Neural cell (in vitro differentiated cells): ENCODE results near the gene EVA1B. TPM values are rescaled to one million over a fixed set of nuclear protein-coding genes. Genes with fewer than 3 reads are reported as not detected.

ENCODE experiments used
- H2AFZ ChIP-seq: fragments of 200-600, 300-800 bp; sonication (generic), shearing (Covaris generic); 2 replicates; pipeline ENCODE4 v1.6.0; 2014; ENCODE audit warnings: low read depth, mild to moderate bottlenecking, antibody characterized with exemption, low read length, moderate library complexity
- H3F3A ChIP-seq: fragments of 200-600 bp; shearing (Covaris generic); 2 replicates; pipeline ENCODE4 v1.6.1; 2016; ENCODE audit warnings: mild to moderate bottlenecking, moderate library complexity, mixed read lengths, antibody characterized with exemption, low read length; ENCODE audit not compliant: insufficient read depth, poor library complexity, severe bottlenecking
- H3K27ac ChIP-seq: fragments of 200-600, 300-800 bp; sonication (generic), shearing (Covaris generic); 2 replicates; pipeline ENCODE4 v1.5.1; 2014; ENCODE audit warnings: mild to moderate bottlenecking, low read length, moderate library complexity
- H3K27me3 ChIP-seq: fragments of 300-800, 200-600 bp; sonication (generic), shearing (Covaris generic); 2 replicates; pipeline ENCODE4 v1.6.0; 2014; ENCODE audit warnings: mild to moderate bottlenecking, low read depth, low read length, moderate library complexity; ENCODE audit not compliant: insufficient read depth
- H3K36me3 ChIP-seq: fragments of 300-800, 200-600 bp; sonication (generic), shearing (Covaris generic); 2 replicates; pipeline ENCODE4 v1.5.1; 2014; ENCODE audit warnings: mild to moderate bottlenecking, antibody characterized with exemption, low read length, moderate library complexity; ENCODE audit not compliant: insufficient read depth
- H3K4me2 ChIP-seq: fragments of 300-800, 200-600 bp; sonication (generic), shearing (Covaris generic); 2 replicates; pipeline ENCODE4 v1.6.0; 2014; ENCODE audit warnings: mild to moderate bottlenecking, low read length
- H3K4me3 ChIP-seq: fragments of 300-800, 200-600 bp; sonication (generic), shearing (Covaris generic); 2 replicates; pipeline ENCODE4 v1.5.1; 2014; ENCODE audit warnings: mild to moderate bottlenecking, low read length, moderate library complexity
- H3K79me2 ChIP-seq: fragments of 200-600 bp; shearing (Covaris generic); replicated peaks from 2 replicates; pipeline ENCODE4 v1.6.0; 2014; ENCODE audit warnings: mild to moderate bottlenecking, low read length, moderate library complexity; ENCODE audit not compliant: insufficient read depth
- H3K9ac ChIP-seq: fragments of 300-800, 200-600 bp; sonication (generic), shearing (Covaris generic); 2 replicates; pipeline ENCODE4 v1.6.1; 2016; ENCODE audit warnings: mild to moderate bottlenecking, low read length, mixed read lengths
- H3K9me2 ChIP-seq: fragments of 200-600 bp; shearing (Covaris generic); 2 replicates; pipeline ENCODE4 v1.6.1; 2016; ENCODE audit warnings: mild to moderate bottlenecking, low read length, mixed read lengths; ENCODE audit not compliant: insufficient read depth
- H3K9me3 ChIP-seq: fragments of 200-600, 300-800 bp; sonication (generic), shearing (Covaris generic); 2 replicates; pipeline ENCODE4 v1.6.1; 2016; ENCODE audit warnings: mild to moderate bottlenecking, mixed run types, low read length, moderate library complexity, mixed read lengths
- H4K20me1 ChIP-seq: fragments of 200-600 bp; shearing (Covaris generic); 2 replicates; pipeline ENCODE4 v1.6.1; 2016; ENCODE audit warnings: mild to moderate bottlenecking, mixed run types; ENCODE audit not compliant: insufficient read depth
- EP300 ChIP-seq: fragments of 450-650 bp; conservative IDR thresholded peaks from 2 replicates; pipeline ENCODE4 v1.6.1; 2014; ENCODE audit warnings: antibody characterized with exemption, mild to moderate bottlenecking, moderate library complexity; ENCODE audit not compliant: poor library complexity, severe bottlenecking
- EZH2 ChIP-seq: fragments of 200-600, 300-800 bp; shearing (Covaris generic), sonication (generic); IDR thresholded peaks from 2 replicates; pipeline ENCODE4 v1.6.1; 2014; ENCODE audit warnings: antibody characterized with exemption, low read length, borderline replicate concordance, mild to moderate bottlenecking; ENCODE audit not compliant: insufficient read depth, poor library complexity, severe bottlenecking
- MXI1 ChIP-seq: fragments of 450-650 bp; conservative IDR thresholded peaks from 2 replicates; pipeline ENCODE4 v1.6.1; 2014; ENCODE audit warnings: antibody characterized with exemption, mild to moderate bottlenecking; ENCODE audit not compliant: poor library complexity, severe bottlenecking
- POLR2AphosphoS5 ChIP-seq: IDR thresholded peaks from 2 replicates; pipeline ENCODE4 v1.6.1; 2012
- RAD21 ChIP-seq: fragments of 450-650 bp; conservative IDR thresholded peaks from 2 replicates; pipeline ENCODE4 v1.6.1; 2014; ENCODE audit warnings: antibody characterized with exemption, mild to moderate bottlenecking, moderate library complexity
- SMC3 ChIP-seq: fragments of 450-650 bp; conservative IDR thresholded peaks from 2 replicates; pipeline ENCODE4 v1.6.1; 2014; ENCODE audit warnings: antibody characterized with exemption, mild to moderate bottlenecking, moderate library complexity; ENCODE audit not compliant: poor library complexity
- TAF1 ChIP-seq: IDR thresholded peaks from 2 replicates; pipeline ENCODE4 v1.6.1; 2012; ENCODE audit warnings: low read depth
- polyA plus RNA-seq: library from polyadenylated mRNA; depleted of rRNA; stranded (reverse); fragments of >200 nt; gene quantifications from 2 replicates; pipeline ENCODE4 v1.2.3, GENCODE V29; 2014
- TF ChIP-seq, protein P1 (sequence below): IDR thresholded peaks from 2 replicates; pipeline ENCODE4 v1.6.1; 2012; ENCODE audit warnings: borderline replicate concordance
- TF ChIP-seq, protein P2 (sequence below): fragments of 450-650 bp; IDR thresholded peaks from 2 replicates; pipeline ENCODE4 v1.5.1; 2014; ENCODE audit warnings: antibody characterized with exemption, mild to moderate bottlenecking, moderate library complexity; ENCODE audit not compliant: poor library complexity, severe bottlenecking

EVA1B gene
- polyA plus RNA-seq, 1 donor from 2014 or later: 0.25 TPM

DNA sequence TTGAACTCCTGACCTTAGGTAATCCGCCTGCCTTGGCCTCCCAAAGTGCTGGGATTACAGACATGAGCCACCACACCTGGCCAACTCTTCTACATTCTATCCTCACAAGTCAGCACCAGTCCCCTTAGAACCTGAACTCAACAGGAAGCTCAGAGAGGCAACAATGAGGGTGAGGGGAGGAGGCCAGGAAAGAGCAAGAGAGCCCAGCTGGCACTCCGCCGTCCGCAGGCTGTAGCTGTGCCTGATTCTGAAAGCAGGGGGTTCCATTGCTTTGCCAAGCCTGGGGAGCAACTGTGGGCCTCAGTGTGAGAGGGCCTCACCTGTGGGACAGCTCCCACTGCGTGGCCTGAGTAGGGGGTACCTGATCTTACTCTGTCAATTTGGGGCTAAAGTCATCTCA is 43.6 kb upstream of the EVA1B start:
- Histone ChIP-seq H3K27ac (no peak overlapping the region), H3K36me3 (no peaks in the 10 kb centered on the region), H3K79me2 (peaks cover 3% of the 10 kb centered on the region), H2AFZ (no peak overlapping the region), H3K4me2 (no peak overlapping the region), H3F3A (no peaks in the 10 kb centered on the region), H3K27me3 (no peaks in the 10 kb centered on the region), H4K20me1 (no peaks in the 10 kb centered on the region), H3K9me2 (no peaks in the 10 kb centered on the region), H3K9me3 (no peaks in the 10 kb centered on the region), H3K4me3 (no peak overlapping the region), H3K9ac (no peak overlapping the region)
- TF ChIP-seq SMC3: no peak
- TF ChIP-seq, protein P1, sequence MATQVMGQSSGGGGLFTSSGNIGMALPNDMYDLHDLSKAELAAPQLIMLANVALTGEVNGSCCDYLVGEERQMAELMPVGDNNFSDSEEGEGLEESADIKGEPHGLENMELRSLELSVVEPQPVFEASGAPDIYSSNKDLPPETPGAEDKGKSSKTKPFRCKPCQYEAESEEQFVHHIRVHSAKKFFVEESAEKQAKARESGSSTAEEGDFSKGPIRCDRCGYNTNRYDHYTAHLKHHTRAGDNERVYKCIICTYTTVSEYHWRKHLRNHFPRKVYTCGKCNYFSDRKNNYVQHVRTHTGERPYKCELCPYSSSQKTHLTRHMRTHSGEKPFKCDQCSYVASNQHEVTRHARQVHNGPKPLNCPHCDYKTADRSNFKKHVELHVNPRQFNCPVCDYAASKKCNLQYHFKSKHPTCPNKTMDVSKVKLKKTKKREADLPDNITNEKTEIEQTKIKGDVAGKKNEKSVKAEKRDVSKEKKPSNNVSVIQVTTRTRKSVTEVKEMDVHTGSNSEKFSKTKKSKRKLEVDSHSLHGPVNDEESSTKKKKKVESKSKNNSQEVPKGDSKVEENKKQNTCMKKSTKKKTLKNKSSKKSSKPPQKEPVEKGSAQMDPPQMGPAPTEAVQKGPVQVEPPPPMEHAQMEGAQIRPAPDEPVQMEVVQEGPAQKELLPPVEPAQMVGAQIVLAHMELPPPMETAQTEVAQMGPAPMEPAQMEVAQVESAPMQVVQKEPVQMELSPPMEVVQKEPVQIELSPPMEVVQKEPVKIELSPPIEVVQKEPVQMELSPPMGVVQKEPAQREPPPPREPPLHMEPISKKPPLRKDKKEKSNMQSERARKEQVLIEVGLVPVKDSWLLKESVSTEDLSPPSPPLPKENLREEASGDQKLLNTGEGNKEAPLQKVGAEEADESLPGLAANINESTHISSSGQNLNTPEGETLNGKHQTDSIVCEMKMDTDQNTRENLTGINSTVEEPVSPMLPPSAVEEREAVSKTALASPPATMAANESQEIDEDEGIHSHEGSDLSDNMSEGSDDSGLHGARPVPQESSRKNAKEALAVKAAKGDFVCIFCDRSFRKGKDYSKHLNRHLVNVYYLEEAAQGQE: no peak
- TF ChIP-seq POLR2AphosphoS5: no peak
- no peak for TF ChIP-seq TAF1

DNA sequence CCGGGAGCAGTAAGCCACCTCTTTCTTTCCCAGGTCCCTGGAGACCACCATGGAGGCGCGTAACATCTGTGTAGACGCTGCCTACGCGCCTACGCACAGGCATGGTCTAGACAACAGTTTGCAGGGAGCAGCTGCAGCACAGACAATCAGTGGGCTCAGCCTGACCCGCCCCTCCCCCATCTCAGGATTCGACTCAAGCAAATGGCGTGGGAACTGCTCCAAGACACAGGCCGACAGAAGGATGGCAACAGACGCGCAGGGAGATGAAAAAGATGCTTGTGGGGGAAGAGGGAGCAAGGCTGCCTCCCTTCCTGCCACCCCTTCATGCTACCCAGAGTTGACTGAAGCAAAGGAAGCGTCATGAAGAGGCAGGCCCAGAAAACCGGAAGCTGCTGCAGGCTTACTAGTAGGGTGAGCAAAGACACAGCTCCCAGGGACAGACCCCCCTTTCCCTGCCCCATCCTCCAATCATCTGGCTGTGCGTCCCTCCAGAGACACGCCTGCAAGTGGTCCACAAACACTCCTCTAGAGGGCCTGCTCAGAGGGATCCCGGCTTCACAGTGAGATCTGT is 42.7 kb upstream of the EVA1B start:
- Histone ChIP-seq H3K36me3 (no peaks in the 10 kb centered on the region), H3K27me3 (no peaks in the 10 kb centered on the region), H4K20me1 (no peaks in the 10 kb centered on the region), H3K27ac (no peak overlapping the region), H3K9me3 (no peaks in the 10 kb centered on the region), H3K4me3 (no peak overlapping the region), H3K4me2 (no peak overlapping the region), H2AFZ (no peak overlapping the region), H3K9me2 (no peaks in the 10 kb centered on the region), H3K9ac (no peak overlapping the region), H3K79me2 (peaks cover 3% of the 10 kb centered on the region), H3F3A (no peaks in the 10 kb centered on the region)
- TF ChIP-seq, protein P1: no peak
- no peak for TF ChIP-seq EZH2
- no peak for TF ChIP-seq EP300
- no peak for TF ChIP-seq POLR2AphosphoS5
- TF ChIP-seq TAF1: no peak
- TF ChIP-seq RAD21: no peak
- no peak for TF ChIP-seq MXI1
- no peak for TF ChIP-seq SMC3
- TF ChIP-seq, protein P2, sequence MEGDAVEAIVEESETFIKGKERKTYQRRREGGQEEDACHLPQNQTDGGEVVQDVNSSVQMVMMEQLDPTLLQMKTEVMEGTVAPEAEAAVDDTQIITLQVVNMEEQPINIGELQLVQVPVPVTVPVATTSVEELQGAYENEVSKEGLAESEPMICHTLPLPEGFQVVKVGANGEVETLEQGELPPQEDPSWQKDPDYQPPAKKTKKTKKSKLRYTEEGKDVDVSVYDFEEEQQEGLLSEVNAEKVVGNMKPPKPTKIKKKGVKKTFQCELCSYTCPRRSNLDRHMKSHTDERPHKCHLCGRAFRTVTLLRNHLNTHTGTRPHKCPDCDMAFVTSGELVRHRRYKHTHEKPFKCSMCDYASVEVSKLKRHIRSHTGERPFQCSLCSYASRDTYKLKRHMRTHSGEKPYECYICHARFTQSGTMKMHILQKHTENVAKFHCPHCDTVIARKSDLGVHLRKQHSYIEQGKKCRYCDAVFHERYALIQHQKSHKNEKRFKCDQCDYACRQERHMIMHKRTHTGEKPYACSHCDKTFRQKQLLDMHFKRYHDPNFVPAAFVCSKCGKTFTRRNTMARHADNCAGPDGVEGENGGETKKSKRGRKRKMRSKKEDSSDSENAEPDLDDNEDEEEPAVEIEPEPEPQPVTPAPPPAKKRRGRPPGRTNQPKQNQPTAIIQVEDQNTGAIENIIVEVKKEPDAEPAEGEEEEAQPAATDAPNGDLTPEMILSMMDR: no peak
